PC-9 (cell line): Measurements from ENCODE around the gene GALNT9. TPM values are rescaled to one million over a fixed set of nuclear protein-coding genes. Genes with fewer than 3 reads are reported as not detected.

ENCODE experiments used
- BruUV-seq: library from RNA; stranded (reverse); fragments of 400-500 nt; replicated peaks from 2 replicates; lab custom pipeline; 2021; lab: Mats Ljungman, UMichigan
- CTCF ChIA-PET: fragments of 300-600 bp; sonication (Branson Sonifier 250); formaldehyde crosslinking; loops from one replicate; lab custom pipeline; 2022; ENCODE audit warnings: antibody characterized with exemption; lab: Charles Lee
- POLR2A ChIA-PET: fragments of 300-600 bp; sonication (Branson Sonifier 250); formaldehyde crosslinking; loops from one replicate; lab custom pipeline; 2022; ENCODE audit warnings: antibody characterized with exemption; ENCODE audit not compliant: unreplicated experiment; lab: Charles Lee
- DNase-seq, 2 experiments: peaks; one replicate each; pipeline versions ENCODE4 v3.0.0 to v3.0.0-alpha.2; 2015 to 2022; ENCODE audit warnings: mixed read lengths in 1 of 2
- H2AFZ ChIP-seq: fragments of 200-600 bp; sonication (generic); 2 replicates; pipeline ENCODE4 v1.8.1; 2017; ENCODE audit warnings: antibody characterized with exemption
- H3F3A ChIP-seq: fragments of 200-600 bp; sonication (generic); 2 replicates; pipeline ENCODE4 v1.8.1; 2017; ENCODE audit warnings: antibody characterized with exemption, mild to moderate bottlenecking, low read depth; ENCODE audit not compliant: insufficient read depth
- H3K27ac ChIP-seq: fragments of 200-600 bp; sonication (generic); 2 replicates; pipeline ENCODE4 v1.6.1; 2016; ENCODE audit warnings: mixed run types
- H3K27me3 ChIP-seq: fragments of 200-600 bp; sonication (generic); 2 replicates; pipeline ENCODE4 v1.6.1; 2016; ENCODE audit warnings: low read depth, mixed run types; ENCODE audit not compliant: insufficient read depth
- H3K36me3 ChIP-seq: fragments of 200-600 bp; sonication (generic); 2 replicates; pipeline ENCODE4 v1.6.1; 2016; ENCODE audit warnings: low read depth, mixed run types
- H3K4me1 ChIP-seq: fragments of 200-600 bp; sonication (generic); replicated peaks from 2 replicates; pipeline ENCODE4 v1.6.1; 2016; ENCODE audit warnings: mixed run types; ENCODE audit not compliant: insufficient read depth
- H3K4me2 ChIP-seq: fragments of 200-600 bp; sonication (generic); 2 replicates; pipeline ENCODE4 v1.6.1; 2017; ENCODE audit warnings: mixed run types
- H3K4me3 ChIP-seq: fragments of 200-600 bp; sonication (generic); 2 replicates; pipeline ENCODE4 v1.6.1; 2016; ENCODE audit warnings: mixed run types
- H3K79me2 ChIP-seq: fragments of 200-600 bp; sonication (generic); 2 replicates; pipeline ENCODE4 v1.6.1; 2017; ENCODE audit warnings: low read depth, mixed run types
- H3K9me2 ChIP-seq: fragments of 200-600 bp; sonication (generic); 2 replicates; pipeline ENCODE4 v1.8.1; 2017; ENCODE audit warnings: mild to moderate bottlenecking; ENCODE audit not compliant: insufficient read depth
- H3K9me3 ChIP-seq: fragments of 200-600 bp; sonication (generic); 2 replicates; pipeline ENCODE4 v1.8.1; 2016; ENCODE audit warnings: low read depth; ENCODE audit not compliant: insufficient read depth
- H4K20me1 ChIP-seq: fragments of 200-600 bp; sonication (generic); 2 replicates; pipeline ENCODE4 v1.8.1; 2017; ENCODE audit not compliant: insufficient read depth
- EZH2 ChIP-seq: fragments of 200-600 bp; sonication (generic); IDR thresholded peaks from 2 replicates; pipeline ENCODE4 v1.8.0; 2017; ENCODE audit warnings: antibody characterized with exemption, low read depth
- intact Hi-C: fragments of 100-400 bp; cut with micrococcal nuclease; formaldehyde crosslinking; loops from one replicate; pipeline ENCODE4 v1.10.0; 2022; ENCODE audit not compliant: unreplicated experiment
- total RNA-seq: library from RNA; stranded (reverse); gene quantifications from 2 replicates; pipeline ENCODE4 v1.2.3, GENCODE V29; 2021
- TF ChIP-seq, protein P1 (sequence below): fragments of 200-600 bp; sonication (generic); conservative IDR thresholded peaks from 2 replicates; pipeline ENCODE4 v1.6.1; 2017; ENCODE audit warnings: mixed run types, antibody characterized with exemption, mild to moderate bottlenecking, moderate library complexity

GALNT9 gene
- total RNA-seq, 1 experiment from 2014 or later = 11.2 TPM

DNA sequence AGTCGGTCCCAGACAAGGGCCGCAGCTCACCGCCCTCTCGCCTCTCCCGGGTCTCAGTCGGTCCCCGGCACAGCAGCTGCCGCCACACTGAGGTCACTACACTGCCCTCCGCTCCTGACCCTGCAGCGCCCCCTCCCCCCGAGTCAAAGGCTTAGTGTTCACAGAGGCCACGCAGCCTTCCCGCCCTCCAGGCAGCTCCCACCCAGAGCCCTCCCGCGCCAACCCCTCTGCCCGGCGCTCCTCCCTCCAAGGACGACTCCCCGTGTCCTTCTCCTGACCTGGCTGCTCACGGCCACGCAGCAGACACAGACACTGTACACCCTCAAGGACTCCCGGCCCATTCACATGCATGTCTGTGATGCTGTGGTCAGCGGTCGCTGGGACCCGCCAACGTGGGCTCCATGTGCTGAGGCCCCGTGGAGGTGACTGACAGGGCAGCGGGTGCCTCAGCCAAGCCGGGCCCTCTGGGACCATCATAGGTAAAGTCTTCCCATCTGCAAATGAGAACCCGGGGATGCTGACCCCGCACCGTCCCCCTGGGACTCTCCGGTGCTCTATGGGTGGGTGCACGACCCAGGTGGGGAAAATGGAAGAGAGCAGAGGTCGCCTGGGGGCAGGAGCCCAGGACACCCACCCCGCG, 16.3 kb upstream of the GALNT9 start:
- no peaks in the 10 kb centered on the region for H3K79me2 ChIP-seq
- intact Hi-C loops = no loop called here
- H3K4me3 ChIP-seq = no peak overlapping the region
- no peaks in the 10 kb centered on the region for H3K9me3 ChIP-seq
- peaks cover 97% of the 10 kb centered on the region for H3K27me3 ChIP-seq
- DNase-seq = no peak
- CTCF ChIA-PET = no interaction called here
- TF ChIP-seq, protein P1, sequence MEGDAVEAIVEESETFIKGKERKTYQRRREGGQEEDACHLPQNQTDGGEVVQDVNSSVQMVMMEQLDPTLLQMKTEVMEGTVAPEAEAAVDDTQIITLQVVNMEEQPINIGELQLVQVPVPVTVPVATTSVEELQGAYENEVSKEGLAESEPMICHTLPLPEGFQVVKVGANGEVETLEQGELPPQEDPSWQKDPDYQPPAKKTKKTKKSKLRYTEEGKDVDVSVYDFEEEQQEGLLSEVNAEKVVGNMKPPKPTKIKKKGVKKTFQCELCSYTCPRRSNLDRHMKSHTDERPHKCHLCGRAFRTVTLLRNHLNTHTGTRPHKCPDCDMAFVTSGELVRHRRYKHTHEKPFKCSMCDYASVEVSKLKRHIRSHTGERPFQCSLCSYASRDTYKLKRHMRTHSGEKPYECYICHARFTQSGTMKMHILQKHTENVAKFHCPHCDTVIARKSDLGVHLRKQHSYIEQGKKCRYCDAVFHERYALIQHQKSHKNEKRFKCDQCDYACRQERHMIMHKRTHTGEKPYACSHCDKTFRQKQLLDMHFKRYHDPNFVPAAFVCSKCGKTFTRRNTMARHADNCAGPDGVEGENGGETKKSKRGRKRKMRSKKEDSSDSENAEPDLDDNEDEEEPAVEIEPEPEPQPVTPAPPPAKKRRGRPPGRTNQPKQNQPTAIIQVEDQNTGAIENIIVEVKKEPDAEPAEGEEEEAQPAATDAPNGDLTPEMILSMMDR = no peak
- 0 out of 2 replicates have a peak, but pooled peaks have one; percentile 52 for TF ChIP-seq EZH2
- H3K36me3 ChIP-seq = no peaks in the 10 kb centered on the region
- no peak overlapping the region for H3K27ac ChIP-seq
- BruUV-seq = no TSS peak
- H3K9me2 ChIP-seq = no peaks in the 10 kb centered on the region
- peaks cover 6% of the 10 kb centered on the region; the same call in 1 of the 2 replicates for H3F3A ChIP-seq
- no peak overlapping the region for H3K4me2 ChIP-seq
- no peak overlapping the region for H2AFZ ChIP-seq
- no peaks in the 10 kb centered on the region for H3K4me1 ChIP-seq
- POLR2A ChIA-PET = no interaction called here
- H4K20me1 ChIP-seq = 0 out of 2 replicates have a peak, but pooled peaks cover 6% of the 10 kb centered on the region

GRCh38 chr12:132345126-132345525, 15.7 kb upstream of the GALNT9 start:
- intact Hi-C loops = no loop called here
- ChIA-PET POLR2A (no interaction called here), CTCF (no interaction called here)
- no peak for DNase-seq
- no peaks in the 10 kb centered on the region for H3K4me1 ChIP-seq
- no TSS peak for BruUV-seq
- no peaks in the 10 kb centered on the region for H3K36me3 ChIP-seq
- H2AFZ ChIP-seq = no peak overlapping the region
- H3K4me2 ChIP-seq = no peak overlapping the region
- H3K27me3 ChIP-seq = peaks cover 99% of the 10 kb centered on the region
- no peak overlapping the region for H3K4me3 ChIP-seq
- H3K79me2 ChIP-seq = no peaks in the 10 kb centered on the region
- no peak for TF ChIP-seq EZH2
- TF ChIP-seq, protein P1 = no peak
- H3K27ac ChIP-seq = no peak overlapping the region
- peaks cover 6% of the 10 kb centered on the region; the same call in 1 of the 2 replicates for H3F3A ChIP-seq
- H3K9me2 ChIP-seq = no peaks in the 10 kb centered on the region
- 0 out of 2 replicates have a peak, but pooled peaks cover 6% of the 10 kb centered on the region for H4K20me1 ChIP-seq
- H3K9me3 ChIP-seq = no peaks in the 10 kb centered on the region

GRCh38 chr12:132344601-132345000, 15.2 kb upstream of the GALNT9 start:
- no peak for DNase-seq
- no peak overlapping the region for H3K27ac ChIP-seq
- BruUV-seq = no TSS peak
- TF ChIP-seq, protein P1 = no peak
- no peak for TF ChIP-seq EZH2
- H2AFZ ChIP-seq = no peak overlapping the region
- no peaks in the 10 kb centered on the region for H3K79me2 ChIP-seq
- H4K20me1 ChIP-seq = 0 out of 2 replicates have a peak, but pooled peaks cover 6% of the 10 kb centered on the region
- H3K4me2 ChIP-seq = no peak overlapping the region
- CTCF ChIA-PET = no interaction called here
- POLR2A ChIA-PET = no interaction called here
- H3K27me3 ChIP-seq = peaks cover 100% of the 10 kb centered on the region
- H3K9me3 ChIP-seq = no peaks in the 10 kb centered on the region
- H3F3A ChIP-seq = peaks cover 6% of the 10 kb centered on the region; the same call in 1 of the 2 replicates
- no peaks in the 10 kb centered on the region for H3K4me1 ChIP-seq
- no peaks in the 10 kb centered on the region for H3K36me3 ChIP-seq
- no peaks in the 10 kb centered on the region for H3K9me2 ChIP-seq
- no peak overlapping the region for H3K4me3 ChIP-seq
- intact Hi-C loops = loop anchor here (5.0 kb wide), 1 partner anchor 192 kb away; no protein-coding TSS in a partner anchor
